ENCODE data around the gene IDH2. TPM values are rescaled to one million over a fixed set of nuclear protein-coding genes. Genes with fewer than 3 reads are reported as not detected.

IDH2 gene
- total and polyA plus RNA-seq, 2 of the 13 experiments (the other 11 are each of a cell fraction or from before 2014, with no cell fraction given): 121 to 145 TPM

- peak; percentile 44; the same call in 1 of the 2 replicates for TF ChIP-seq ARID5B (CRISPR knock-in tag; IDR thresholded peaks at IDR 0.05)
- TF ChIP-seq ZBTB34 (CRISPR knock-in tag; IDR thresholded peaks at IDR 0.05): 0 out of 2 replicates have a peak, but pooled peaks have one; percentile 59
- TF ChIP-seq PHF21A (CRISPR knock-in tag; IDR thresholded peaks at IDR 0.05): peak; percentile 92
- peak; percentile 84 for TF ChIP-seq ZNF609 (CRISPR knock-in tag; IDR thresholded peaks at IDR 0.05; ENCODE audit: borderline replicate concordance)
- TF ChIP-seq FOXC1 (CRISPR knock-in tag; IDR thresholded peaks at IDR 0.05; ENCODE audit: borderline replicate concordance): no peak
- 0 out of 4 replicates have a peak, but pooled peaks of 1 of the 2 experiments have one; percentile 40 for TF ChIP-seq HMGXB4 (CRISPR knock-in tag; IDR thresholded peaks at IDR 0.05; ENCODE audit: borderline replicate concordance in 1 of 2, low read depth in 1 of 2)
- TF ChIP-seq RAD51 (IDR thresholded peaks at IDR 0.05; ENCODE audit: borderline replicate concordance): no peak
- peak; percentile 17; the same call in 1 of the 2 replicates for TF ChIP-seq ZNF281 (CRISPR knock-in tag; IDR thresholded peaks at IDR 0.05; ENCODE audit: borderline replicate concordance)
- TF ChIP-seq NR2F6 (IDR thresholded peaks at IDR 0.05): peak; percentile 71; the same call in 1 of the 2 replicates
- peak; percentile 59; the same call in 1 of the 2 replicates for TF ChIP-seq NR2F6 (CRISPR knock-in tag; IDR thresholded peaks at IDR 0.05)
- no peak for TF ChIP-seq ZNF10 (CRISPR knock-in tag; IDR thresholded peaks at IDR 0.05; ENCODE audit: borderline replicate concordance, low read depth)
These were observed 63.6 kb downstream of the IDH2 start (continued) for GRCh38 chr15:90038632-90039095.
